Effector memory CD4-positive, alpha-beta T cell (primary cell): ENCODE results near the gene HPSE2.

ENCODE experiments used
- DNase-seq, 3 donors: peaks; one replicate each; pipeline ENCODE4 v3.0.0-alpha.2; 2020
- H3K27ac ChIP-seq: 2 replicates; pipeline ENCODE4 v1.7.0; 2013; ENCODE audit warnings: mild to moderate bottlenecking, low read length, moderate library complexity; ENCODE audit not compliant: insufficient read depth, poor library complexity, severe bottlenecking
- H3K27me3 ChIP-seq: replicated peaks from 2 replicates; pipeline ENCODE4 v1.7.0; 2013; ENCODE audit warnings: mild to moderate bottlenecking, low read length; ENCODE audit not compliant: insufficient read depth, control insufficient read depth, poor library complexity, severe bottlenecking
- H3K36me3 ChIP-seq: 2 replicates; pipeline ENCODE4 v1.7.0; 2013; ENCODE audit warnings: mild to moderate bottlenecking, low read length, moderate library complexity; ENCODE audit not compliant: control insufficient read depth, insufficient read depth
- H3K4me1 ChIP-seq: 2 replicates; pipeline ENCODE4 v1.7.0; 2013; ENCODE audit warnings: low read length, mild to moderate bottlenecking; ENCODE audit not compliant: control insufficient read depth, insufficient read depth, poor library complexity, severe bottlenecking
- H3K4me3 ChIP-seq: 2 replicates; pipeline ENCODE4 v1.7.0; 2013; ENCODE audit warnings: low read length, low read depth, mild to moderate bottlenecking; ENCODE audit not compliant: insufficient read depth, poor library complexity, severe bottlenecking
- H3K9me3 ChIP-seq: 2 replicates; pipeline ENCODE4 v1.7.0; 2013; ENCODE audit warnings: mild to moderate bottlenecking, low read length, moderate library complexity; ENCODE audit not compliant: control insufficient read depth

Gene HPSE2

DNA sequence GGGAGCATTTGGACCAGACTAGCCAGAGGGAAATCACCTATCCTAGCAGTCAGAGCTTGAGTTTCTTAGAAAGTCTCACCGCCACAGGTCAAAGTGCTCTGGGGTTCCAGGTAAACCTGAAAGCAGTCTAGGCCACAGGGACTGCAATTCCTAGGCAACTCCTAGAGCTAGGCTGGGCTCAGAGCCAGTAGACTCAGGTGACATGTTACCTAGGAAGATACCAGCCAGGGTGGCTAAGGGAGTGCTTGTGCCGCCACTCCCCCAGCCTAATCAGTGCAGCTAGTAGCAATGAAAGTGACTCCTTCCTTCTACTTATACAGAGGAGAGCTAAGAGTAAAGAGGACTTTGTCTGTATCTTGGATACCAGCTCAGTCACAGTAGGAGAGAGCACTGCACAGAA lies 440.2 kb downstream of the HPSE2 start:
- H3K36me3 ChIP-seq, result no peaks in the 10 kb centered on the region
- H3K4me3 ChIP-seq, result no peak overlapping the region
- no peaks in the 10 kb centered on the region for H3K9me3 ChIP-seq
- no peaks in the 10 kb centered on the region for H3K27me3 ChIP-seq
- no peaks in the 10 kb centered on the region for H3K4me1 ChIP-seq
- no peak for DNase-seq
- H3K27ac ChIP-seq, result no peak overlapping the region

- Histone ChIP-seq H3K27ac (no peak overlapping the region), H3K9me3 (no peaks in the 10 kb centered on the region), H3K27me3 (no peaks in the 10 kb centered on the region), H3K36me3 (no peaks in the 10 kb centered on the region), H3K4me1 (no peaks in the 10 kb centered on the region), H3K4me3 (no peak overlapping the region)
- no peak for DNase-seq
These were observed 444.8 kb downstream of the HPSE2 start for GRCh38 chr10:98790817-98791216.

DNA sequence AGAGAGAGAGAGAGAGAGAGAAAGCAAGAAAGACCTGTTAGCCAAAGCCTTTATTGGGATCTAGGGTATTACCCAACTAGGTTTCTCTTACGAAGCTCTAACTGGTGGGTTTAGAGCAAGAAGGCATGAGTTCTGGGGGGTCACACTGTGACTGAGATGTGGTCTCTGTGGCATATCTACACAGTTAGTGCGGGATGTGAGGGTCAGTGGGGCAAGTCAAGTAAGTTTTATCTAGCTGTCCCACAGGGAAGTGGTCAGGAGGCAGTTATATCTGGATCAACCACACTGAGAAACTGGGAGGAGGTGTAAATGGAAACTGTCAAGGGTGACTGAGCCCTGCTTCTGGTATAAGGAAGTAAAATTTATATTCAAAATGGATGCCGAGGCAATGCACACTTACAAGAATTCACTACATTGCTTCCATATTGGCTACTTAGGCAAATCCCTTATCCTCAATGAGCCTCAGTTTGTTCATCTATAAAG lies 457.3 kb downstream of the HPSE2 start:
- H3K4me3 ChIP-seq, result no peak overlapping the region
- no peaks in the 10 kb centered on the region for H3K9me3 ChIP-seq
- H3K4me1 ChIP-seq, result no peaks in the 10 kb centered on the region
- DNase-seq, result no peak
- H3K36me3 ChIP-seq, result no peaks in the 10 kb centered on the region
- H3K27ac ChIP-seq, result no peak overlapping the region
- no peaks in the 10 kb centered on the region for H3K27me3 ChIP-seq

DNA sequence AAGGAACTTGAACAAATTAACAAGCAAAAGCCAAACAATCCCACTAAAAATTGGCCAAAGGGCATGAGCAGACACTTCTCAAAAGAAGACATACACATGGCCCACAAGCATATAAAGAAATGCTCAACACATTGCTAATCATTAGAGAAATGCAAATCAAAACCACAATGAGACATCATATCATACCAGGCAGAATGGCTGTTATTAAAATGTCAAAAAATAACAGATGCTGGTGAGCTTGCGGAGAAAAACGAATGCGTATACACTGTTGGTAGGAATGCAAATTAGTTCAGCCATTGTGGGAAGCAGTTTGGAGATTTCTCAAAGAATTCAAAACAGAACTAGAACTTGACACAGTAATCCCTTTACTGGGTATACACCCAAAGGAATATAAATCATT lies 477.2 kb downstream of the HPSE2 start:
- Histone ChIP-seq H3K4me3 (no peak overlapping the region), H3K9me3 (no peaks in the 10 kb centered on the region), H3K36me3 (no peaks in the 10 kb centered on the region), H3K27ac (no peak overlapping the region), H3K4me1 (no peaks in the 10 kb centered on the region), H3K27me3 (no peaks in the 10 kb centered on the region)
- no peak for DNase-seq

DNA sequence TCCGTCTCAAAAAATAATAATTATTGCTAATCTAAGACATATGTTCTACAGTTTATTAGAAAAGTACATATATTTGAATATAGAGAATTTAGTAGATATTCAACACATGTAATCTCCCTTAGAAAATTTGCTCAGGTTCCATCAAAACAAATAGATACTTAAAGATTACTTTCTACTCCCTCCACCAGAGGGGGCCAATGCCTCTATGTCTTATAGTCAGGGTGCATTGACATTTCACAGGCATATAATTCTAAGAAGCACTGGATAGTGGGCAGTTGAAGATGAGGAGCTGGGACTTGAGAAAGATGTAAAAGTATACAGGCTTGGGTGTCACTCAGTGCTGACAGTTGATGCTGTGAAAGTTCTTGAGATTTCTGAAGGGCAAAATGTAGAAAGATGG lies 487.4 kb downstream of the HPSE2 start:
- no peaks in the 10 kb centered on the region for H3K4me1 ChIP-seq
- no peaks in the 10 kb centered on the region for H3K27me3 ChIP-seq
- H3K36me3 ChIP-seq, result no peaks in the 10 kb centered on the region
- H3K27ac ChIP-seq, result no peak overlapping the region
- H3K4me3 ChIP-seq, result no peak overlapping the region
- no peak for DNase-seq
- H3K9me3 ChIP-seq, result no peaks in the 10 kb centered on the region

GRCh38 chr10:98745645-98746044 lies 490.0 kb downstream of the HPSE2 start:
- Histone ChIP-seq H3K36me3 (no peaks in the 10 kb centered on the region), H3K9me3 (no peaks in the 10 kb centered on the region), H3K27me3 (no peaks in the 10 kb centered on the region), H3K4me1 (no peaks in the 10 kb centered on the region), H3K27ac (no peak overlapping the region), H3K4me3 (no peak overlapping the region)
- no peak for DNase-seq

DNA sequence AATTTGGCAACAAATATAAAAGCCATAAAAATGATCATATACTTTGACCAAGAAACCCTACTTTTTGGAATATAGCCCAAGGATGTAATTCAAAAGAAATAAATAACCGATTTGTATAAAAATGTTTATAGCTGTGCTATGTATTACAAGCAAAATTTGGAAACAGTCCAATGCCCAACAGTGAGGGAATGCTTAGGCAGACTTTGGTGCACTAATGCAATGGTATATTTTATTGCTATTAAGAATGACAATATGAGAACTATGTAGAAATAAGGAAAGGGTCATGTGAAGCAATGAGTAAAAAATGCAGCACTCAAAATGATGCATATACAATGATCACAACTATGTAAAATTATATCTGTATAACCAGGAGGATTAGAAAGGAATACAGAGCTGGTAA lies 515.1 kb downstream of the HPSE2 start:
- Histone ChIP-seq H3K27me3 (no peaks in the 10 kb centered on the region), H3K4me1 (no peaks in the 10 kb centered on the region), H3K9me3 (no peaks in the 10 kb centered on the region), H3K4me3 (no peak overlapping the region), H3K27ac (no peak overlapping the region), H3K36me3 (no peaks in the 10 kb centered on the region)
- DNase-seq, result no peak

DNA sequence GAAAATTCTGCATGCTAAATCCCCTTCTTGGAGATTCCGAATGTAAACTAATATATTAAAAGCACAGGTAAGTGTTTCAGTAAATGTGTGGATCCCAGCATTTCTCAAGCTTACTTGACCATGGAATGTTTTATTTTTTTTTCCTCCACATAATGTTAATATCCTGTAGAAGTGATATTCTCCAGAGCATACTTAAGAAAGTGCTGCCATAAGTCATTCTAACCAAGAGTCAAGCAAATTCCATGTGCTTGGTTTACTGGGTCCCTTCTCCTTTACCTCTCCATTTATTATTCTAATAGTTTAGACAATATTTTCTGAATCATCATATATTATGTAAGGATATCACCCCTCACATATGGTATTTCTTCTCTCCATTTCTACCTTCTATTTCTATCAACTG lies 522.1 kb downstream of the HPSE2 start:
- no peaks in the 10 kb centered on the region for H3K36me3 ChIP-seq
- H3K27me3 ChIP-seq, result no peaks in the 10 kb centered on the region
- H3K4me1 ChIP-seq, result no peaks in the 10 kb centered on the region
- H3K4me3 ChIP-seq, result no peak overlapping the region
- H3K9me3 ChIP-seq, result no peaks in the 10 kb centered on the region
- no peak for DNase-seq
- no peak overlapping the region for H3K27ac ChIP-seq

DNA sequence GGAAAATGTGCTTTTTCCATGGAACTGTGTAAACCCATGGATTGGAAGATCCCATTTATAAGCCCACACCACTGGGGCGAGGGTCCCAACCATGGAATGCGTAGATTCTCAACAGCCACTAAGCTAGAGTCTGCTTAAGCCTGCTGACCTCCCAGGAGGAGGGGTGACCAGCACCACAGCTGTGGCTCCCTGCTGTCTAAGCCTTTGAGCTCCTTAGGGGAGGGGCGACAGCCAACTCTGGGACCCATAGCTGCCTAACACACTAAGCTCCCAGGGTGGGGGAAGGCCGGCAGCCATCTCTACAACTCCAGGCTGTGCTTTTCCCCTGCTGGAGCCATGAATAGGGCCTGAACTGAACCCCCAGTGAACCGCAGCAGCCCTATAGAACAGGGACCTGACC lies 539.1 kb downstream of the HPSE2 start:
- H3K9me3 ChIP-seq, result no peaks in the 10 kb centered on the region

DNA sequence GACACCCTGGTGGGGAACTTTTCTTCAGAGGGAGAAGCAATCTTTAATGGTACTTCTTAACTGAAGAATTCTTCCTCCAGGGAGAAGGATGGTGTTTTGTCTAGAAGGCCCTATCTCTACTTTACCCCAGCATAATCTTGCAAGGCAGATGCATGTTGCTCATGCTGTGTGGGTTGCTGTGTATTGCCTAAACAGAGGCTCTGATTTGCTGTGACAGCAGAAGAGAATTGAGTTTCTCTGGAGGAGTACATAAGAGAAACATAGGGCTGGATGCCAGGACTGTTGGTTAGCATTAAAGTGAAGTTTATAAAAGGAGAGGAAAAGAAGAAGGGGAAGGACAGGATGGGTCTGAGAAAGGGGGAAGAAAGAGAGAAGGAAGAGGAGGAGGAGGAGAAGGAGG lies 540.8 kb downstream of the HPSE2 start:
- Histone ChIP-seq H3K4me3 (no peak overlapping the region), H3K4me1 (no peaks in the 10 kb centered on the region), H3K27ac (no peak overlapping the region), H3K27me3 (no peaks in the 10 kb centered on the region), H3K36me3 (no peaks in the 10 kb centered on the region), H3K9me3 (no peaks in the 10 kb centered on the region)
- no peak for DNase-seq

More for the DNA sequence above, 539.1 kb downstream of the HPSE2 start:
- no peaks in the 10 kb centered on the region for H3K36me3 ChIP-seq
- no peaks in the 10 kb centered on the region for H3K4me1 ChIP-seq
- no peak for DNase-seq
- no peak overlapping the region for H3K4me3 ChIP-seq
- no peaks in the 10 kb centered on the region for H3K27me3 ChIP-seq
- H3K27ac ChIP-seq, result no peak overlapping the region

GRCh38 chr10:98694014-98694413 lies 541.6 kb downstream of the HPSE2 start:
- Histone ChIP-seq H3K9me3 (no peaks in the 10 kb centered on the region), H3K36me3 (no peaks in the 10 kb centered on the region), H3K4me3 (no peak overlapping the region), H3K4me1 (no peaks in the 10 kb centered on the region), H3K27me3 (no peaks in the 10 kb centered on the region), H3K27ac (no peak overlapping the region)
- DNase-seq, result no peak
